Gastroesophageal sphincter (tissue), 3 donors: ENCODE data around the gene USP38.

ENCODE experiments used
- CTCF ChIP-seq, 4 experiments: fragments of 200-600 bp in 2 of 4; fragments of 450-650 bp in 2 of 4; sonication (generic) in 1 of 4; IDR thresholded peaks; one replicate each; pipeline ENCODE4 v1.5.1; 2017 to 2019; ENCODE audit warnings: antibody characterized with exemption in 4 of 4, mild to moderate bottlenecking in 2 of 4, moderate library complexity in 2 of 4
- EP300 ChIP-seq: sonication (generic); formaldehyde crosslinking; IDR thresholded peaks from one replicate; pipeline ENCODE4 v1.6.1; 2017; ENCODE audit warnings: antibody characterized with exemption, mild to moderate bottlenecking
- POLR2A ChIP-seq, 2 donors: fragments of 450-650 bp; IDR thresholded peaks; one replicate each; pipeline ENCODE4 v1.6.1; 2017; ENCODE audit warnings: antibody characterized with exemption in 2 of 2, mild to moderate bottlenecking in 2 of 2, moderate library complexity in 1 of 2
- POLR2AphosphoS5 ChIP-seq: sonication (generic); formaldehyde crosslinking; IDR thresholded peaks from one replicate; pipeline ENCODE4 v1.6.1; 2017; ENCODE audit warnings: antibody characterized with exemption

GRCh38 chr4:143199503-143199902, 14.8 kb downstream of the USP38 start:
- TF ChIP-seq CTCF (IDR thresholded peaks at IDR 0.05) (no peak), POLR2AphosphoS5 (no peak), POLR2A (IDR thresholded peaks at IDR 0.05) (no peak), EP300 (no peak)
